Measurements from ENCODE around the gene BAIAP3.

BAIAP3 gene

DNA sequence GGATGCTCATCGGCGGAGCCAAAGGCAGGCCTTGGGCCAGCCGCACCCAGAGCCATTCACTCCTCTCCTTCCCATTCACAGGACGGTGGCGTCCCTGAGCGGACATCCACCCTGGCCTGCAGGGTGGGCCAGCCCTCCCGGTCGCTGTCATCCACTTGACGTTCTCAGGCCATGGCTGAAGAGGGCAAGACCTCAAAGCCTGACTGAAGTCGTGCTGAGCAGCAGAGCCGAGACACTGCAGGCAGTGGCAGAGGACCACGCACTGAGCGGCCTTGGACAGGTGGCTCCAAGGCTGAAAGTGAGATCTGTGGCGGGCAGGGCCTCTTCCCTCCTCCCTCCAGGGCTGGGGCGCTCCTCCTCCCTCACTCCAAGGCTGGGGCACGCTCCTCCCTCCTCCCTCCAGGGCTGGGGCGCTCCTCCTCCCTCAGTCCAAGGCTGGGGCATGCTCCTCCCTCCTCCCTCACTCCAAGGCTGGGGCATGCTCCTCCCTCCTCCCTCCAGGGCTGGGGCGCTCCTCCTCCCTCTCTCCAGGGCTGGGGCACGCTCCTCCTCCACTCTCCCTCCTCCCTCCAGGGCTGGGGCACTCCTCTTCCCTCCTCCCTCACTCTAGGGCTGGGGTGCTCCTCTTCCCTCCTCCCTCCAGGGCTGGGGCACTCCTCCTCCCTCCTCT is 42.4 kb downstream of the BAIAP3 start:
- no peak for DNase-seq (ENCODE audit: low read depth)
- TF ChIP-seq, protein P1, sequence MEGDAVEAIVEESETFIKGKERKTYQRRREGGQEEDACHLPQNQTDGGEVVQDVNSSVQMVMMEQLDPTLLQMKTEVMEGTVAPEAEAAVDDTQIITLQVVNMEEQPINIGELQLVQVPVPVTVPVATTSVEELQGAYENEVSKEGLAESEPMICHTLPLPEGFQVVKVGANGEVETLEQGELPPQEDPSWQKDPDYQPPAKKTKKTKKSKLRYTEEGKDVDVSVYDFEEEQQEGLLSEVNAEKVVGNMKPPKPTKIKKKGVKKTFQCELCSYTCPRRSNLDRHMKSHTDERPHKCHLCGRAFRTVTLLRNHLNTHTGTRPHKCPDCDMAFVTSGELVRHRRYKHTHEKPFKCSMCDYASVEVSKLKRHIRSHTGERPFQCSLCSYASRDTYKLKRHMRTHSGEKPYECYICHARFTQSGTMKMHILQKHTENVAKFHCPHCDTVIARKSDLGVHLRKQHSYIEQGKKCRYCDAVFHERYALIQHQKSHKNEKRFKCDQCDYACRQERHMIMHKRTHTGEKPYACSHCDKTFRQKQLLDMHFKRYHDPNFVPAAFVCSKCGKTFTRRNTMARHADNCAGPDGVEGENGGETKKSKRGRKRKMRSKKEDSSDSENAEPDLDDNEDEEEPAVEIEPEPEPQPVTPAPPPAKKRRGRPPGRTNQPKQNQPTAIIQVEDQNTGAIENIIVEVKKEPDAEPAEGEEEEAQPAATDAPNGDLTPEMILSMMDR (conservative IDR thresholded peaks at IDR 0.05; ENCODE audit: low read depth, low read length), result no peak
- H3K4me3 ChIP-seq (ENCODE audit: low read length), result no peak overlapping the region

DNA sequence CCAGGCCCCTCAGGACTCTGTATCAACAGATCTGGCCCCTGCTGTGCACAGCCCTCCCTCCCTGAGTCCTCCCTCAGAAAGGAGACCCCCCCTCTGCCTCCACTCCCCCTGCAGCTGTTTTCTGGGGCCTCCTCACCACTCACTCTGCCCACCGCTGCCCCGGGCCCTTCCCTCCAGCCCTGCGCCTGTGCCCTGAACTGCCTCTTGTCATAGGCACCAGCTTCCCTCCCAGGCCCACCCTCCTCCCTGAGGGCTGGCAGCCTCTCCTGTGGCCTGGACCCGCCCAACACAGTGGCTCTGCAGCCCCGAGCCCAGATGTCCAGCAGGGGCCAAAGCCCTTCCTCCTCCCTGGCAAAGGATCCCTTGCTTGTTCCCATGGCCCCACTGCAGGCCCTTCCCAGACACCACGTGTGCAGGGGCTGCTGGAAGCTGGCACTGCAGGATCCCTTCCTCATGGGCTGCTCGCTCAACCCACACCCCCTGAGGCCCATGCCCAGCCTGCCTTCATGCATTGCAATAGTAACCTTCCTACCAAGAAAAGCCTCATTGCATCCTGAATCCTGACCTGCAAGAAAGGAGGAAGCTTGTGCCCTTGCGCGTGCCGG is 44.1 kb downstream of the BAIAP3 start:
- no peak for DNase-seq (ENCODE audit: low read depth)
- H3K4me3 ChIP-seq (ENCODE audit: low read length), result no peak overlapping the region
- TF ChIP-seq, protein P1 (conservative IDR thresholded peaks at IDR 0.05; ENCODE audit: low read depth, low read length), result no peak

DNA sequence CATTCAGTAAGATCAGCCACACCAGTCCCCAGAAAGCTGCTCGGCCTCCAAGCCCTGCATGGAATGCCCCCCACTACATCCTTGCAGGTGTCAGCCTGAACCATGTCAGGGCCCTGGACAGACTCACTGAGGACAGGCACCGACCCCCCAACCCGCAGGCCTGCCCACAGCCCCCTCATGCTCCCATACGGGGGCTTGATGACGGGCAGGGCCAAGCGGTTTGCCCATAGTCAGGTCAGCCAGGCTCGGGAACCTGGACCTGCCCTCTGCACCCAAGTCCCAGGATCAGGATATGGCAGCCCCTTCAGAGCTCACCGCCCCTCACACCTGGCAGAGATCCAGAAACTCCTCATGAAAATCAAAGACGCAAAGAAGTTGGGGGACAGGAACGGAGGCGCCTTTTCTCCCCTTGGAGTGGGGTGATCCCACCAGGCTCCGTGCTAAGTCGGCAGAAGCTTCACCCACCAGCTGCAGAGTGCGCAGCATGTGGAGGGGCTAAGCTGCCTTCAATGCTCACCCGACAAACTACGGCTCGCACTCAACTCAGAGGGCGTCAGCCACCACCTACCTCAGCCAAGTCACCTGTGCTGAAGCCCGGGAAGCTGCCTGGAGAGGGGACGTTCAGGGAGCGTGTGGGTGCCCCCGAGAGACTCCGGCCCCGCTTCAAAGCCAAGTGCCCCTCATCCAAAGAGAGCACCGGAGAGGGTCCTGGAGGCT is 44.8 kb downstream of the BAIAP3 start:
- TF ChIP-seq, protein P1 (conservative IDR thresholded peaks at IDR 0.05; ENCODE audit: low read depth, low read length), result no peak
- DNase-seq (ENCODE audit: low read depth), result no peak
- H3K4me3 ChIP-seq (ENCODE audit: low read length), result peak overlapping the region; percentile 41

DNA sequence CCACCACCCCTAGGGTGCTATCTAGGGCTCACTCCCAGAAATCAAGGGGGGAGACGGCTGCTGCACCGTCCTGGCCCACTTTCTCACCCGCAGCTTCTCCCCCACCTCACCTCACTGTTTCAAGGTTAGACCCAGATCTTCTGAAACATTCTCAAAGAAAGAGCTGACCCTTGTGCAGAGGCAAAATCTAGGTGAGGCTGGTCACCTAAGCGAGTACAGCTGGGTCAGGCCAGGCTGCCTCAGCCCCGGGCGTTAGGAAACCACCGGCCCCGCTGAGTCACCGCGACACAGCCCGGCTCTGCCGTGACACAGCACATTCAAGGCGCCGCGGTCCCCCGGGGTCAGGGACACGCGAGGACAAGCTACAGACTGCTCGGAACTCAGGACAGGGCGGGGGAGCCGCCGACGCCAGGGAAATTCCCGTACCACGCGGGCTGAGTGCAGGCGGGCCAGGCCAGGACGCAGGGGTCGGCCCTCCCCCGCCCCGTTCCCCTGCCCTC is 45.4 kb downstream of the BAIAP3 start:
- DNase-seq (ENCODE audit: low read depth), result peak; percentile 21
- H3K4me3 ChIP-seq (ENCODE audit: low read length), result peak overlapping the region; percentile 41
- TF ChIP-seq, protein P1 (conservative IDR thresholded peaks at IDR 0.05; ENCODE audit: low read depth, low read length), result no peak

DNA sequence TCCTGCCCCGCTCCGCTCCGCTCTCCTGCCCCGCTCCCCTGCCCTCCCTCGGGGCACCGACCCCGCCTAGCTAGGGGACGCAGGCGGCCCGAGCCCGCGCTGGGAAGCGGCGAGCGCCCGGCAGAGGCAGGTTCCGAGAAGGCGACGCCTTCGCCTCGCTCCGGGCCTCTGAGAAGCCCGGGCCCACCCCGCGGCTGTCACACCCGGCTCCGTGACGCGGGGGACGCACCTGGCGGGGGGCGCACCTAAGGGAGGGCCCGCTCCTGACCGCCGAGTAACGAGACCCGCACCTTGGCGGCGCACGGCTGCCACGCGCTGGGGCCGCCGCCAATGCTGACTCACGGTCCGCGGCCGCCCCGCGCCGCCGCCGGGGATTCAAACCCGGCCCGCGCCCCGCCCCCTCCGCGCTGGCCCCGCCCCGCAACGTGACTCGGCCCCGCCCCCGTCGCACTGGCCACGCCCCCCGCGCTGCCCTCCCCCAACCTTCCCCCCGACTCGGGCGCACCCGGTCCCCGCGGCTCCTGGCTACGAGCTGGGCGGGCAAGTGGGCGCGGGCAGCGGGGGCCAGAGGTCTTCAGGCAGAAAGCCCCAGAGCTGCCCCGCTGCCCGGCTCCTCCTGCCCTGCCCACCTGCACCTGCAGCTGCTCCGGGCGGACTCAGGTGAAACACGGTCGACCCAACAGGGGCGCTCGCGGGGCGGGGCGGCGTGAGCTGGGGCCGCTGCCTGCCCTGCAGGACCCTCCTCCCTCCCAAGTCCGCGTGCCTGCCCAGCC is 46.0 kb downstream of the BAIAP3 start:
- TF ChIP-seq, protein P1 (conservative IDR thresholded peaks at IDR 0.05; ENCODE audit: low read depth, low read length), result no peak
- no peak for DNase-seq (ENCODE audit: low read depth)
- peak overlapping the region; percentile 41 for H3K4me3 ChIP-seq (ENCODE audit: low read length)

DNA sequence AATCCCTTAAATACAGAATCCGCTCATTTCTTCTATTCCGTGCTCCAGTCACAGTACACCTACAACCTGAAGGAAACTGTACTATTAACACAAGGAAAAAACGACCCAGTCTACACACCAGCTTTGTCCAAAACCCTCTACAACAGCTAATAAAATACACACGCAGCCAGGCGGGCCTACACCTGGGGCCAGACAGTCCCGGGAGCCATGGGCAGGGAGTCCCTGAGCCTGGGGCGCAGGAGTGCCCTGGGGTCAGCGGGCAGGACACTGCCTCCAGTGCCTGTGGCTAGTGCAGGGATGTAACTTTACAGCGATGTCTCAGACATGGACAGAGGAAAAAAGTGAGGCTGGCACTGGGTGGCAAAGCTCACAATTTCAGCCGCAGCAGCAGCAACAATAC is 46.8 kb downstream of the BAIAP3 start:
- peak overlapping the region; percentile 36 for H3K4me3 ChIP-seq (ENCODE audit: low read length)
- TF ChIP-seq, protein P1 (conservative IDR thresholded peaks at IDR 0.05; ENCODE audit: low read depth, low read length), result no peak

More for the DNA sequence above, 46.8 kb downstream of the BAIAP3 start:
- DNase-seq (ENCODE audit: low read depth), result no peak
